OCI-LY3 (cell line): ENCODE data around the gene SVBP.

ENCODE experiments used
- H2AFZ ChIP-seq: fragments of 200-600, 300-600 bp; shearing (Covaris generic); 2 replicates; pipeline ENCODE4 v1.6.0; 2014; ENCODE audit warnings: antibody characterized with exemption, low read depth, low read length
- H3K27ac ChIP-seq: fragments of 200-600, 300-600 bp; sonication (generic); 2 replicates; pipeline ENCODE4 v1.5.1; 2014; ENCODE audit warnings: mild to moderate bottlenecking, low read length, moderate library complexity, mixed read lengths
- H3K27me3 ChIP-seq: fragments of 200-600, 300-600 bp; sonication (generic); 2 replicates; pipeline ENCODE4 v1.6.1; 2014; ENCODE audit warnings: low read depth, low read length, mixed read lengths
- H3K36me3 ChIP-seq: fragments of 200-600, 300-600 bp; sonication (generic); replicated peaks from 2 replicates; pipeline ENCODE3; 2014; ENCODE audit warnings: low read depth, low read length, mixed read lengths
- H3K4me1 ChIP-seq: fragments of 300-600, 200-600 bp; sonication (generic); 2 replicates; pipeline ENCODE4 v1.6.1; 2014; ENCODE audit warnings: low read length, mixed read lengths
- H3K4me2 ChIP-seq: fragments of 200-600, 300-600 bp; sonication (generic); 2 replicates; pipeline ENCODE4 v1.6.1; 2014; ENCODE audit warnings: low read length, mixed read lengths
- H3K4me3 ChIP-seq: fragments of 300-600, 200-600 bp; sonication (generic); 2 replicates; pipeline ENCODE4 v1.5.1; 2014; ENCODE audit warnings: antibody characterized with exemption, mild to moderate bottlenecking, low read length, moderate library complexity
- H3K79me2 ChIP-seq: fragments of 300-600, 200-600 bp; shearing (Covaris generic); 2 replicates; pipeline ENCODE4 v1.6.1; 2014; ENCODE audit warnings: mild to moderate bottlenecking, low read length, mixed read lengths
- H3K9ac ChIP-seq: fragments of 300-600, 200-600 bp; shearing (Covaris generic); 2 replicates; pipeline ENCODE4 v1.6.0; 2014; ENCODE audit warnings: mild to moderate bottlenecking, low read length, moderate library complexity
- H3K9me3 ChIP-seq: fragments of 200-600, 300-600 bp; shearing (Covaris generic); 2 replicates; pipeline ENCODE4 v1.6.1; 2014; ENCODE audit warnings: low read length, mixed read lengths; ENCODE audit not compliant: insufficient read depth
- H4K20me1 ChIP-seq: fragments of 200-600, 300-600 bp; sonication (generic); 2 replicates; pipeline ENCODE4 v1.6.1; 2016; ENCODE audit warnings: low read length, mixed read lengths; ENCODE audit not compliant: insufficient read depth
- EZH2phosphoT487 ChIP-seq: fragments of 200-600 bp; shearing (Covaris generic); IDR thresholded peaks from 2 replicates; pipeline ENCODE4 v1.6.1; 2018; ENCODE audit warnings: antibody characterized with exemption, mixed run types, low read depth
- TF ChIP-seq, protein P1 (sequence below): fragments of 200-600, 300-600 bp; sonication (generic); IDR thresholded peaks from 2 replicates; pipeline ENCODE4 v1.5.1; 2014; ENCODE audit warnings: antibody characterized with exemption, low read length, low read depth

SVBP gene

GRCh38 chr1:42849944-42850343, 32.7 kb upstream of the SVBP start:
- Histone ChIP-seq H3K27ac (no peak overlapping the region), H3K4me2 (no peak overlapping the region), H3K9me3 (no peaks in the 10 kb centered on the region), H3K27me3 (no peaks in the 10 kb centered on the region), H3K79me2 (peaks cover 21% of the 10 kb centered on the region), H2AFZ (no peak overlapping the region), H3K9ac (no peak overlapping the region), H3K4me1 (peaks cover 21% of the 10 kb centered on the region), H4K20me1 (no peaks in the 10 kb centered on the region), H3K36me3 (peaks cover 15% of the 10 kb centered on the region), H3K4me3 (no peak overlapping the region)
- TF ChIP-seq, protein P1, sequence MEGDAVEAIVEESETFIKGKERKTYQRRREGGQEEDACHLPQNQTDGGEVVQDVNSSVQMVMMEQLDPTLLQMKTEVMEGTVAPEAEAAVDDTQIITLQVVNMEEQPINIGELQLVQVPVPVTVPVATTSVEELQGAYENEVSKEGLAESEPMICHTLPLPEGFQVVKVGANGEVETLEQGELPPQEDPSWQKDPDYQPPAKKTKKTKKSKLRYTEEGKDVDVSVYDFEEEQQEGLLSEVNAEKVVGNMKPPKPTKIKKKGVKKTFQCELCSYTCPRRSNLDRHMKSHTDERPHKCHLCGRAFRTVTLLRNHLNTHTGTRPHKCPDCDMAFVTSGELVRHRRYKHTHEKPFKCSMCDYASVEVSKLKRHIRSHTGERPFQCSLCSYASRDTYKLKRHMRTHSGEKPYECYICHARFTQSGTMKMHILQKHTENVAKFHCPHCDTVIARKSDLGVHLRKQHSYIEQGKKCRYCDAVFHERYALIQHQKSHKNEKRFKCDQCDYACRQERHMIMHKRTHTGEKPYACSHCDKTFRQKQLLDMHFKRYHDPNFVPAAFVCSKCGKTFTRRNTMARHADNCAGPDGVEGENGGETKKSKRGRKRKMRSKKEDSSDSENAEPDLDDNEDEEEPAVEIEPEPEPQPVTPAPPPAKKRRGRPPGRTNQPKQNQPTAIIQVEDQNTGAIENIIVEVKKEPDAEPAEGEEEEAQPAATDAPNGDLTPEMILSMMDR: no peak
- TF ChIP-seq EZH2phosphoT487: no peak

- Histone ChIP-seq H3K27ac (no peak overlapping the region), H3K4me2 (no peak overlapping the region), H2AFZ (no peak overlapping the region), H3K9me3 (no peaks in the 10 kb centered on the region), H3K36me3 (peaks cover 15% of the 10 kb centered on the region), H3K9ac (no peak overlapping the region), H3K79me2 (peaks cover 21% of the 10 kb centered on the region), H4K20me1 (no peaks in the 10 kb centered on the region), H3K4me3 (no peak overlapping the region), H3K27me3 (no peaks in the 10 kb centered on the region), H3K4me1 (peaks cover 21% of the 10 kb centered on the region)
- TF ChIP-seq, protein P1: no peak
- no peak for TF ChIP-seq EZH2phosphoT487
Measured at GRCh38 chr1:42848823-42849537, 31.8 kb upstream of the SVBP start.

DNA sequence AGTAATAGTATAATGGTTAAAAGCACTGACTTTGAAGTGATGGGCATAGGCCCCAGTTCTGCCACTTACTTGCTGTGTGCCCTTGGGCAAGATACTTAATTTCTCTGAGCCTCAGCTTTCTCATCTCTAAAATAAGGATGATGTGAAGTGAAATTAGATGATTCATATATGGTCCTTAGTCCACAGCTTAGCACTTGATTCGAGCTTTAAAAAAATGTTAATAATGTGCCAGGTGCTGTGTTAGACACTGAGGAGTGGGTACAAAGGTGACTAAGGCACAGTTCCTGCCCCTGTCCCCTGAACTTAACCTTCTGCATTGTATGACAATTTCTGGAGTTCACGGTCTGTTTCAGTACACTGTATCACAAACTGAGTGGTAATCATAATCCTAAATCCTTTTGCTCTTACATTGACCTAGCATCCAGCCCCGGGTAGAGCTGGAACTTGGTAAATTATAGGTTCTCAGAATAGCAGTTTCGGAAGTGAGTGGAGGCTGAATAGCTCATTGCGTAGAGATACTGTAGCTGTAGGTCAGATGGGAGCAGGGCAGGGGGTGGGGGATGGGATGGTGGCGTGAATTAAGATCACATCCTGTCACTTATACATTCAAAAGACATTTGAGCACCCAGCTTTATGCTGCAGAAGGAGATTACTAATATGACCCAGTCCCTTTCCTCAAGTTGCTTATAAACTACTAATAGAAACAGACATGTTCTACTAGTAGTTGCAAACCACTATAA, 30.7 kb upstream of the SVBP start:
- H3K4me2 ChIP-seq: peak overlapping the region; percentile 90
- no peaks in the 10 kb centered on the region for H3K9me3 ChIP-seq
- peaks cover 21% of the 10 kb centered on the region for H3K79me2 ChIP-seq
- H3K4me3 ChIP-seq: peak overlapping the region; percentile 88
- no peaks in the 10 kb centered on the region for H3K27me3 ChIP-seq
- H3K9ac ChIP-seq: peak overlapping the region; percentile 91; the same call in 1 of the 2 replicates
- H4K20me1 ChIP-seq: no peaks in the 10 kb centered on the region
- H3K27ac ChIP-seq: peak overlapping the region; percentile 41; the same call in 1 of the 2 replicates
- no peak for TF ChIP-seq EZH2phosphoT487
- TF ChIP-seq, protein P1: no peak
- H3K4me1 ChIP-seq: peaks cover 21% of the 10 kb centered on the region
- no peak overlapping the region for H2AFZ ChIP-seq
- H3K36me3 ChIP-seq: peaks cover 15% of the 10 kb centered on the region

- Histone ChIP-seq H3K4me2 (peak overlapping the region; percentile 90), H3K27ac (peak overlapping the region; percentile 41), H3K27me3 (no peaks in the 10 kb centered on the region), H3K4me3 (peak overlapping the region; percentile 88), H2AFZ (no peak overlapping the region), H3K79me2 (peaks cover 21% of the 10 kb centered on the region), H3K9ac (peak overlapping the region; percentile 91), H3K4me1 (peaks cover 15% of the 10 kb centered on the region), H4K20me1 (no peaks in the 10 kb centered on the region), H3K36me3 (peaks cover 15% of the 10 kb centered on the region), H3K9me3 (no peaks in the 10 kb centered on the region)
- no peak for TF ChIP-seq EZH2phosphoT487
- TF ChIP-seq, protein P1: no peak
Measured at GRCh38 chr1:42847111-42847595, 30.0 kb upstream of the SVBP start.
